GM20431 (cell line): Measurements from ENCODE around the gene TNNI2.
"Not testable (repeated sequence)": the region's sequence is repeated elsewhere in the genome, so short reads cannot be mapped to it uniquely, and the experiment has no call there.

Source experiments
- in situ Hi-C: fragments of 300-500 bp; cut with MseI, MboI; formaldehyde crosslinking; loops from one replicate; pipeline ENCODE4 v1.15.0; 2020; ENCODE audit warnings: low sequenced_read_pairs; ENCODE audit not compliant: unreplicated experiment

Gene TNNI2

GRCh38 chr11:1881442-1882264, 42.9 kb downstream of the TNNI2 start:
- in situ Hi-C loops = no loop called here

GRCh38 chr11:1882265-1883238, 43.8 kb downstream of the TNNI2 start:
- in situ Hi-C loops = no loop called here

- in situ Hi-C loops = no loop called here
These were observed 44.8 kb downstream of the TNNI2 start for GRCh38 chr11:1883346-1884302.

DNA sequence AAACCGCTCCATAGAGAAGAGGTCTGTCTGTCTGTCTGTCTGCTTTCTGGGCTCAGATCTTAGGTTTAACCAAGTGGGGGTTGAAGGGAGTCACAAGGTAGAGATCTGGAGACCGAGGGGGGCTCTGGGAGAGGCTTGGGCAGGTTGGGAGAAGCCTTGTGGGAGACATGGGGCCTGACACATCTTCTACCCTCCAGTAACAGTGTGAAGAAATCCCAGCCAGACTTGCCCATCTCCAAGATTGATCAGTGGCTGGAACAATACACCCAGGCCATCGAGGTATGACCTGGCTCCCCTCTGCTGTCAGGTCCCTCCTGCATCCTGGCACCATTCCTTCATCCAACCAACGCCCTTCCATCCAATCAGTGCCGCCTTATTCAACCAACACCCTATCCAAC, 45.5 kb downstream of the TNNI2 start:
- in situ Hi-C loops = no loop called here

GRCh38 chr11:1886551-1886950, 47.8 kb downstream of the TNNI2 start:
- in situ Hi-C loops = not testable (repeated sequence)

- in situ Hi-C loops = no loop called here
These were observed 48.9 kb downstream of the TNNI2 start for GRCh38 chr11:1887451-1888346.

DNA sequence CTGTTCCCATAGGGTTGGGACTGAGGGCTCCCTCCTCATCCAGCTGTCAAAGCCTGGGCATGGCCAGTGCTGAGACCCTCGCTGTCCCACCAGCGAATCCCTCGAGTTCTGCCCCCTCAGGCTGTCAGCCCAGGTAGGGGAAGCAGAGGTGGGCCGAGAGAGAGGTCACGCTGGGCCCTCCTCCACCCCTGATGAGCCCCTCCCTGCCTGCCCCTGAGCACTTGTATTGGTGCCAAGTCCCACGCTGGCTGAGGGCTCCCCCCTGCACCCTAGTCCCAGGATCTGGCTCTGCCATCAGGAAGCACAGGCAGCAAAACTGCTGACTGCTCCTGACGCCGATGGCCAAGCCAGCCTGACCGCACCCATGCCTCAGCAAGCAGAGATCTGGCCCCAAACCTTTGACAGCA, 49.6 kb downstream of the TNNI2 start:
- in situ Hi-C loops = no loop called here

DNA sequence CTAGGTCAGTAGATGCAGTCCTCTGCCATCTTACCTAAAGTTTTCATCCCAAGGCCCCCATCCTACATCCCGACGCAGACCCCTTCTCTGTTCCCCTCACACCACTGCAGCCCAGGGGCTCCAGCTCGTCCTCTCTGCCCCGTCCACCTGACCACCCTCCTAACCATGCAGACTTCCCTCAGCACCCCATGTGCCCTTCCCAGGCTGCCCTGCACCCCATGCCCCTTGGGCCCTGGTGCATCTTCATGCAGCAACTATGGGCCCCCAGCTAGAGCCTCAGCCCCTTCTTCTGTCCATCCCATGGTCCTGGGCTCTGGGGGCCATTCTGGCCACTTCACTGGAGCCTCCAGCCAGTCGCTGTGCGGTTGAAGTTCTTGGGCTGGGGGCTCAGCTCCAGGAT, 50.0 kb downstream of the TNNI2 start:
- in situ Hi-C loops = no loop called here

DNA sequence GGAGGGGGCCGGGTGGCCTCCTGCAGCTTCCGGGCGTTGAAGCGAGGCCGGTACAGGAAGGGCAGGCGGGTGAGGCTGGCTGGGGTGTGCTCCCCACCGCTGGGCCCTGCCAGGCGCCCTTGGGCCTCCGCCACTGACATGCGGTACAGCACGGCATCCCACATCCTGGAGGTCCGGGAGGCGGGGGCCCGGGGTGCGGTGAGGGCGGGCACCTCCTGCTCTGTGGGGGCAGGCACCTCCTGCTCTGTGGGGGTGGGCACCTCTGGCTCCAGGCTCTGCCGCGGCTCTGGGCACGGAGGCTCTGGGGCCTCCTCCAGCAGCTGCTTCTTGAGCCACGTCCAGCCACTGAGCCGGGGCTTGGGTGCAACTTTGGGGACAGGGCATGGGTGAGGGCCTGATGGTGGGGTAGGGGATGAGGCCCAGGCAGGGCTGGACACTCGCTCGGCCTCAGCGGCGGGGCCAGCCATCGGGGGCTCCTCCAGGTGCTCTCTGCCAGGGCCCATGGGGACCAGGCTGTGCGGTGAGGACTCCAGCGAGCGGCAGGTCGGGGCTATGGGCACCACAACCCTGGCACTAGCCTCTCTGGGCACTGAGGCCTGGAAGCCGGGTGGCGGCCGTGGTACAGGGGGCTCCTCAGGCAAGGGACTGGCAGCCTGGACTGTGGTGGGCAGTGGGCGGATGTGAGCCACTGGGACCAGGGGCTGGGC, 50.6 kb downstream of the TNNI2 start:
- in situ Hi-C loops = no loop called here

DNA sequence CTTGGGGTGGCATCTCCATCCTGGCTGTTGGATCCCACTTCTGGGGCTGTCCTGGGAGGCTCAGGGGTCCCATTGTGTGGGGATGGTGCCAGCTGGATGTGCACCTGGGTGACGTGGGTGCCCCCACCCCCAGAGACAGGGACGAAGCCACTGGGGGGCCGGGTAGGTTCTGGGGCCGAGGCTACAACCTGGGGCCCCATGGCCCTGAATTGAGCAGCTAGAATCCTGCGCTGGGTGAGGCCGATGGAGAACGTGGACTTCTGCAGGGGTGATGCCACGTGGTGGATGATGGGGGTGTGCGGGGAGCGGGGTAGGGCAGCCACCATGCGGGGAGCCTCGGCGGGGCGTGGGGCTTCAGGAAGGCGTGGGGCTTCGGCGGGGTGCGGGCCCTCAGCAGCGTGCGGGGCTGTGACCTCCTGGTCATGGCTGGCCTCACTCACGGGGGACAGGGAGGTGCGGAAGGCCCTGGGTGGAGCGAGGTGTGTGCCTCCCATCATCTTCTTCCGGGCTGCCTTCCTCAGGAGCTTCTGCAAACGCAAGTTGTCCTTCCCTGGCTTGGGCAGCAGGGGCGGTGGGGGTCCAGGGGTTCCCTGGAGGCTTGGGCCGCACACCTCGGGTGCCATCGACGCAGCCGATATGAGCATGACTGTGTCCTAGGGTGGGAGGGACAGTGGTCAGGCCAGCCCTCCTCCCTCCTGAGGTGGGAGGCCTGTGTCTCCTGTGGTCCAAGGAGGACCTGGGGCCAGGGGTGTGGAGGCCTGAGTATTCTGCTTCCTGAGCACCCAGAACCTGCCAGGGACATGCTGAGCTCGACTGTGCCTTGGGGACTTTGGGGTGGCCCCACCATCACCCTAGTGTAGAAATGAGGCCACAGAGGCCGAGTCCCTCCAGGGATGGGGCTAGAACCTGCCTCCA, 51.4 kb downstream of the TNNI2 start:
- in situ Hi-C loops = no loop called here
